Measurements from ENCODE around the gene SALL3.

DNA sequence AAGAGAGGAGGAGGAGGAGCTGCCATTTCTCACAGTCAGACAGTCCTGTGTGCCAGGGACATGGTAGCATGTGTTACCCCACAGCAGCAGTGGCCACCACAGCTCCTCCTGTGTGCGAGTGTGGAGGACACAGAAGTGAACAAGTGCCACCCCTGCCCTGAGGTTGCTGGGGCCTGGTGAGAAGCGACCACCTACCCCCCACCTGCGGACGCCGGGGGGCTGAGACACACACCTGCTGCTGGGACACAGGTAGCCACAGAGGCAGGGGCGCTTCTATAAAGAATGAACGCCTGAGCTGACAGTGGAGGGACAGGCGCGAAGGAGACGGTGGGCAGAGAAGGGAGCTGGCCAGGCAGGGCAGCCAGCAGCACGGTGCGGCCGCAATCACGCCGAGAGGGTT, 32.3 kb upstream of the SALL3 start:
- TF ChIP-seq, protein P1, sequence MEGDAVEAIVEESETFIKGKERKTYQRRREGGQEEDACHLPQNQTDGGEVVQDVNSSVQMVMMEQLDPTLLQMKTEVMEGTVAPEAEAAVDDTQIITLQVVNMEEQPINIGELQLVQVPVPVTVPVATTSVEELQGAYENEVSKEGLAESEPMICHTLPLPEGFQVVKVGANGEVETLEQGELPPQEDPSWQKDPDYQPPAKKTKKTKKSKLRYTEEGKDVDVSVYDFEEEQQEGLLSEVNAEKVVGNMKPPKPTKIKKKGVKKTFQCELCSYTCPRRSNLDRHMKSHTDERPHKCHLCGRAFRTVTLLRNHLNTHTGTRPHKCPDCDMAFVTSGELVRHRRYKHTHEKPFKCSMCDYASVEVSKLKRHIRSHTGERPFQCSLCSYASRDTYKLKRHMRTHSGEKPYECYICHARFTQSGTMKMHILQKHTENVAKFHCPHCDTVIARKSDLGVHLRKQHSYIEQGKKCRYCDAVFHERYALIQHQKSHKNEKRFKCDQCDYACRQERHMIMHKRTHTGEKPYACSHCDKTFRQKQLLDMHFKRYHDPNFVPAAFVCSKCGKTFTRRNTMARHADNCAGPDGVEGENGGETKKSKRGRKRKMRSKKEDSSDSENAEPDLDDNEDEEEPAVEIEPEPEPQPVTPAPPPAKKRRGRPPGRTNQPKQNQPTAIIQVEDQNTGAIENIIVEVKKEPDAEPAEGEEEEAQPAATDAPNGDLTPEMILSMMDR (IDR thresholded peaks at IDR 0.05; ENCODE audit: insufficient read depth, low read depth, low read length): no peak
- TF ChIP-seq EZH2 (IDR thresholded peaks at IDR 0.05; ENCODE audit: insufficient read depth, low read length): no peak

All from astrocyte (in vitro differentiated cells and primary cell).